ENCODE results near the gene SLC9A9.

SLC9A9 gene

GRCh38 chr3:143840636-143841035 is 7.6 kb downstream of the SLC9A9 start:
- DNase-seq = no peak

GRCh38 chr3:143839980-143840379 is 8.3 kb downstream of the SLC9A9 start:
- DNase-seq = no peak

GRCh38 chr3:143837076-143837475 is 11.2 kb downstream of the SLC9A9 start:
- DNase-seq = no peak

GRCh38 chr3:143835312-143835711 is 13.0 kb downstream of the SLC9A9 start:
- DNase-seq = no peak

- no peak for DNase-seq
These were observed 15.8 kb downstream of the SLC9A9 start for GRCh38 chr3:143832433-143832832.

GRCh38 chr3:143831994-143832393 is 16.3 kb downstream of the SLC9A9 start:
- no peak for DNase-seq

GRCh38 chr3:143831208-143831607 is 17.1 kb downstream of the SLC9A9 start:
- no peak for DNase-seq

- DNase-seq = no peak
These were observed 17.5 kb downstream of the SLC9A9 start for GRCh38 chr3:143830786-143831185.

GRCh38 chr3:143830063-143830462 is 18.2 kb downstream of the SLC9A9 start:
- DNase-seq = no peak

GRCh38 chr3:143827425-143827824 is 20.8 kb downstream of the SLC9A9 start:
- no peak for DNase-seq

GRCh38 chr3:143826296-143826695 is 22.0 kb downstream of the SLC9A9 start:
- no peak for DNase-seq

GRCh38 chr3:143825513-143825912 is 22.8 kb downstream of the SLC9A9 start:
- DNase-seq = peak; percentile 41

GRCh38 chr3:143824735-143825385 is 23.4 kb downstream of the SLC9A9 start:
- DNase-seq = no peak

- DNase-seq = no peak
These were observed 25.5 kb downstream of the SLC9A9 start for GRCh38 chr3:143822798-143823197.

GRCh38 chr3:143822374-143822773 is 25.9 kb downstream of the SLC9A9 start:
- no peak for DNase-seq

- DNase-seq = no peak
These were observed 26.4 kb downstream of the SLC9A9 start for GRCh38 chr3:143821862-143822261.

- no peak for DNase-seq
These were observed 27.6 kb downstream of the SLC9A9 start for GRCh38 chr3:143820466-143821221.

- no peak for DNase-seq
These were observed 28.4 kb downstream of the SLC9A9 start for GRCh38 chr3:143819890-143820289.

- DNase-seq = no peak
These were observed 33.8 kb downstream of the SLC9A9 start for GRCh38 chr3:143814443-143814889.

GRCh38 chr3:143812481-143812880 is 35.8 kb downstream of the SLC9A9 start:
- DNase-seq = no peak

GRCh38 chr3:143811602-143812001 is 36.7 kb downstream of the SLC9A9 start:
- DNase-seq = no peak

GRCh38 chr3:143810953-143811265 is 37.4 kb downstream of the SLC9A9 start:
- DNase-seq = no peak

- DNase-seq = no peak
These were observed 37.9 kb downstream of the SLC9A9 start for GRCh38 chr3:143810166-143810952.

- DNase-seq = no peak
These were observed 39.1 kb downstream of the SLC9A9 start for GRCh38 chr3:143809121-143809621.
